RCC 7860 (cell line): ENCODE data around the gene CFAP119.
A peak's percentile ranks its signal among the peaks of the same experiment; 100 is the strongest.

ENCODE experiments used
- DNase-seq: peaks from one replicate; pipeline ENCODE4 v3.0.0-alpha.2; 2015; ENCODE audit warnings: low spot score
- FAIRE-seq: peaks from 2 replicates; lab custom pipeline; 2012; peaks lifted over from hg19 to GRCh38; lab: Jason Lieb, UNC

Gene CFAP119

DNA sequence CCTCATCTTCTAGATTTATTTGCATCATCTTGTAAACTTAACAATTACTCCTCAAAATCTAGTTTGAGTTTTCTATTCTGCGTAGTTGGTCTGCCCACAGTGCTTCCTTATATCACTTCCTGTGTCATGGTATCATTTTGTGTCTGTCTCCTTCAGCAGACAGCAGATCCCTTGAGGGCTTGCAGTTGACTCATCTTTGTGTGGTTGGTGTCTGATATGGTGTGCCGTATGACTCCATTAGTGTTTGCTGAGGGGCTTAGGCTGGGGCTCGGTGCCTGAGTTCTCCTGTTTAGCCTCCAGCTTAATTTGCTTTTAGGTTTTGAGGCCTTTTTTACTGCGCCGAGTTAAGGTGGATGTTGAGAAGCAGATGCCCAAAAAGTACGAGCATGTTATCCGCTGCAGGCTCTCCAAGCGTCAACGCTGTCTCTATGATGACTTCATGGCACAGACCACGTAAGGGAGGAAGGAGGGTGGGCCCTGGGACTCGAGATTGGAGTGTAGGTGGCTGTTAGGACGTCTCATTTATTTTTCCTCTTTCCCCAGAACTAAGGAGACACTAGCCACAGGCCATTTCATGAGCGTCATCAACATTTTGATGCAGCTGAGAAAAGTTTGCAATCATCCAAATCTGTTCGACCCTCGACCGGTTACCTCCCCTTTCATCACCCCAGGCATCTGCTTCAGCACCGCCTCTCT, 46.0 kb downstream of the CFAP119 start:
- peak; percentile 24 for DNase-seq
- FAIRE-seq, result no peak

DNA sequence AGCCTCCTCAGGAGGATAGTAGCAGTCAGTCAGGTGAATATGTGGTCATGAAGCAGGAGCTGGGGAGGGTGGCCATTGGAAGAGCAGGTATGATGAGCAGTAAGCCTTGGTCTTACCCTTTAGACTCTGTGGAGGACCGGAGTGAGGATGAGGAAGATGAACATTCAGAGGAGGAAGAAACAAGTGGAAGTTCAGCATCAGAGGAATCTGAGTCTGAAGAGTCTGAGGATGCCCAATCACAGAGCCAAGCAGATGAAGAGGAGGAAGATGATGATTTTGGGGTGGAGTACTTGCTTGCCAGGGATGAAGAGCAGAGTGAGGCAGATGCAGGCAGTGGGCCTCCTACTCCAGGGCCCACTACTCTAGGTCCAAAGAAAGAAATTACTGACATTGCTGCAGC, 50.1 kb downstream of the CFAP119 start:
- FAIRE-seq, result no peak

DNA sequence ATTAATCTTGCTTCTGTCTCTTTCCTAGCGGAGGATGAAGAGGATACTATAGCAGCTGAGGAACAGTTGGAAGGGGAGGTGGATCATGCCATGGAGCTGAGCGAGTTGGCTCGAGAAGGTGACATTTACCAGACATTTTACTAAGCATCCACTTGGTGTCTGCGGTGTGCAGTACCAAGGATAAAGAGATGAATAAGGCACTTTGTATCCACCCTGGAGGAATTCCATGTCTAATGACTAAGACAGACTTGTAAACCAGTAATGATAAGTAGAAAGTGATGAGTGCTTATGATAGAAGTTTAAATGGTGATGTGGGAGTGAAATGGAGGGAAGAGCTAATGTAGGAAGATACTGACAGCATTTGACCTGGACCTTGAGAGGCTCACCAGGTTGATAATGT, 50.9 kb downstream of the CFAP119 start:
- FAIRE-seq (no peak), DNase-seq (no peak)

More for the DNA sequence above, 50.1 kb downstream of the CFAP119 start:
- no peak for DNase-seq
